GM18520 (cell line): ENCODE measurements around the gene ENTPD5.
"Not testable (repeated sequence)": the region's sequence is repeated elsewhere in the genome, so short reads cannot be mapped to it uniquely, and the experiment has no call there.

ENCODE experiments used
- ATAC-seq: cut with Tn5 transposase; IDR thresholded peaks from one replicate; pipeline ENCODE4 v1.9.1; 2021; ENCODE audit not compliant: unreplicated experiment

The ENTPD5 gene

GRCh38 chr14:73945159-73945670, 73.9 kb downstream of the ENTPD5 start:
- ATAC-seq: no peak

- ATAC-seq: no peak
Observed at GRCh38 chr14:73944432-73945158, 74.5 kb downstream of the ENTPD5 start.

- ATAC-seq: no peak
Observed at GRCh38 chr14:73943083-73943482, 76.0 kb downstream of the ENTPD5 start.

- ATAC-seq: no peak
Observed at GRCh38 chr14:73942180-73942579, 76.9 kb downstream of the ENTPD5 start.

- ATAC-seq: no peak
Observed at GRCh38 chr14:73937012-73937411, 82.1 kb downstream of the ENTPD5 start.

GRCh38 chr14:73936548-73936947, 82.5 kb downstream of the ENTPD5 start:
- ATAC-seq: no peak

- no peak for ATAC-seq
Observed at GRCh38 chr14:73935666-73936065, 83.4 kb downstream of the ENTPD5 start.

- ATAC-seq: no peak
Observed at GRCh38 chr14:73924337-73924736, 94.8 kb downstream of the ENTPD5 start.

GRCh38 chr14:73919457-73919856, 99.6 kb downstream of the ENTPD5 start:
- ATAC-seq: not testable (repeated sequence)

GRCh38 chr14:73916324-73916723, 102.8 kb downstream of the ENTPD5 start:
- no peak for ATAC-seq

GRCh38 chr14:73913256-73913655, 105.8 kb downstream of the ENTPD5 start:
- no peak for ATAC-seq

- no peak for ATAC-seq
Observed at GRCh38 chr14:73909681-73910080, 109.4 kb downstream of the ENTPD5 start.
